Measurements from ENCODE around the gene HCN2. TPM values are rescaled to one million over a fixed set of nuclear protein-coding genes. Genes with fewer than 3 reads are reported as not detected.

Gene HCN2
- total and polyA plus RNA-seq, 2 of the 13 experiments (the other 11 are each of a cell fraction or from before 2014, with no cell fraction given): 0.01 TPM; not detected in 1

GRCh38 chr19:662962-663681 is 73.4 kb downstream of the HCN2 start, which contains the start of gene RNF126:
Gene RNF126, minus strand, starts transcription at chr19:663214. Its CDS starts 93 bp downstream, at chr19:663121.
- in situ Hi-C loops (cut with HindIII; ENCODE audit: extremely low pct_ligation_motif_present, low pct_unique_long_range_greater_than_20kb) (no loop called here), intact Hi-C loops (cut with micrococcal nuclease; ENCODE audit: unreplicated experiment) (loop anchor here (1.0 to 10.0 kb wide), 3 partner anchors 71 to 262 kb away; partner anchors contain the start of genes ARID3A and HCN2)
- Histone ChIP-seq H2AFZ (ENCODE audit: low read length) (no peak within 1 kb of the TSS), H3K4me3 (replicated peaks in 1 of 3; ENCODE audit: insufficient read depth in 1 of 3, low read depth in 2 of 3, low read length in 3 of 3) (peak within 1 kb of the TSS; percentile 76 to 99 (median 96)), H3K27ac (ENCODE audit: extremely low read length, insufficient read depth, low read length) (peak within 1 kb of the TSS; percentile 96), H3K9me3 (ENCODE audit: low read length) (no peaks in the 10 kb centered on the region; the same call in 1 of the 2 replicates), H3K4me2 (ENCODE audit: low read depth, low read length) (peak within 1 kb of the TSS; percentile 83), H3K36me3 (replicated peaks in 1 of 2; ENCODE audit: control insufficient read depth in 1 of 2, insufficient read depth in 2 of 2, low read length in 2 of 2) (peaks cover 1 to 9% of the 10 kb centered on the region in 2 experiments; a peak in 3 of 5 replicates), H3K9ac (ENCODE audit: insufficient read depth, low read depth, low read length) (peak within 1 kb of the TSS; percentile 91), H3K4me1 (ENCODE audit: insufficient read depth, low read length) (peaks cover 53% of the 10 kb centered on the region), H4K20me1 (ENCODE audit: insufficient read depth, low read length) (peaks cover 34% of the 10 kb centered on the region), H3K27me3 (ENCODE audit: control insufficient read depth in 1 of 2, insufficient read depth in 2 of 2, low read length in 2 of 2) (no peaks in the 10 kb centered on the region; a peak in 1 of 5 replicates), H3K79me2 (ENCODE audit: insufficient read depth, low read length) (peaks cover 48% of the 10 kb centered on the region)
- 32% methylated on average over 15 of the region's 97 CpGs for WGBS (ENCODE audit: low lambda C conversion rate)
- FAIRE-seq (no peak), DNase-seq (ENCODE audit: low spot score) (peak; percentile 73), ATAC-seq (peak; percentile 24)
- no TSS peak for BruUV-seq (replicated peaks)
- ChIA-PET POLR2A (interaction anchor here (0.5 to 1.7 kb wide), 18 partner anchors 12 to 197 kb away, joined by 3 to 11 read pairs (median 4); partner anchors contain the start of gene FSTL3), CTCF (ENCODE audit: low intra/inter-chr PET ratio, low total read pairs) (interaction anchor here (1.7 kb wide), 1 partner anchor 71 kb away, joined by 8 read pairs; no protein-coding TSS in a partner anchor)
- TF ChIP-seq, protein P1, sequence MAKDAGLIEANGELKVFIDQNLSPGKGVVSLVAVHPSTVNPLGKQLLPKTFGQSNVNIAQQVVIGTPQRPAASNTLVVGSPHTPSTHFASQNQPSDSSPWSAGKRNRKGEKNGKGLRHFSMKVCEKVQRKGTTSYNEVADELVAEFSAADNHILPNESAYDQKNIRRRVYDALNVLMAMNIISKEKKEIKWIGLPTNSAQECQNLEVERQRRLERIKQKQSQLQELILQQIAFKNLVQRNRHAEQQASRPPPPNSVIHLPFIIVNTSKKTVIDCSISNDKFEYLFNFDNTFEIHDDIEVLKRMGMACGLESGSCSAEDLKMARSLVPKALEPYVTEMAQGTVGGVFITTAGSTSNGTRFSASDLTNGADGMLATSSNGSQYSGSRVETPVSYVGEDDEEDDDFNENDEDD (CRISPR knock-in tag; IDR thresholded peaks at IDR 0.05; ENCODE audit: borderline replicate concordance): peak; percentile 81
- TF ChIP-seq ZNF101 (CRISPR knock-in tag; IDR thresholded peaks at IDR 0.05; ENCODE audit: borderline replicate concordance, low read depth): no peak
- peak; percentile 55 for TF ChIP-seq POLR2AphosphoS5 (IDR thresholded peaks at IDR 0.05; ENCODE audit: low read depth, low read length)
- TF ChIP-seq, protein P2, sequence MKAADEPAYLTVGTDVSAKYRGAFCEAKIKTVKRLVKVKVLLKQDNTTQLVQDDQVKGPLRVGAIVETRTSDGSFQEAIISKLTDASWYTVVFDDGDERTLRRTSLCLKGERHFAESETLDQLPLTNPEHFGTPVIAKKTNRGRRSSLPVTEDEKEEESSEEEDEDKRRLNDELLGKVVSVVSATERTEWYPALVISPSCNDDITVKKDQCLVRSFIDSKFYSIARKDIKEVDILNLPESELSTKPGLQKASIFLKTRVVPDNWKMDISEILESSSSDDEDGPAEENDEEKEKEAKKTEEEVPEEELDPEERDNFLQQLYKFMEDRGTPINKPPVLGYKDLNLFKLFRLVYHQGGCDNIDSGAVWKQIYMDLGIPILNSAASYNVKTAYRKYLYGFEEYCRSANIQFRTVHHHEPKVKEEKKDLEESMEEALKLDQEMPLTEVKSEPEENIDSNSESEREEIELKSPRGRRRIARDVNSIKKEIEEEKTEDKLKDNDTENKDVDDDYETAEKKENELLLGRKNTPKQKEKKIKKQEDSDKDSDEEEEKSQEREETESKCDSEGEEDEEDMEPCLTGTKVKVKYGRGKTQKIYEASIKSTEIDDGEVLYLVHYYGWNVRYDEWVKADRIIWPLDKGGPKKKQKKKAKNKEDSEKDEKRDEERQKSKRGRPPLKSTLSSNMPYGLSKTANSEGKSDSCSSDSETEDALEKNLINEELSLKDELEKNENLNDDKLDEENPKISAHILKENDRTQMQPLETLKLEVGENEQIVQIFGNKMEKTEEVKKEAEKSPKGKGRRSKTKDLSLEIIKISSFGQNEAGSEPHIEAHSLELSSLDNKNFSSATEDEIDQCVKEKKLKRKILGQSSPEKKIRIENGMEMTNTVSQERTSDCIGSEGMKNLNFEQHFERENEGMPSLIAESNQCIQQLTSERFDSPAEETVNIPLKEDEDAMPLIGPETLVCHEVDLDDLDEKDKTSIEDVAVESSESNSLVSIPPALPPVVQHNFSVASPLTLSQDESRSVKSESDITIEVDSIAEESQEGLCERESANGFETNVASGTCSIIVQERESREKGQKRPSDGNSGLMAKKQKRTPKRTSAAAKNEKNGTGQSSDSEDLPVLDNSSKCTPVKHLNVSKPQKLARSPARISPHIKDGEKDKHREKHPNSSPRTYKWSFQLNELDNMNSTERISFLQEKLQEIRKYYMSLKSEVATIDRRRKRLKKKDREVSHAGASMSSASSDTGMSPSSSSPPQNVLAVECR (CRISPR knock-in tag; IDR thresholded peaks at IDR 0.05; ENCODE audit: borderline replicate concordance): peak; percentile 53; the same call in 1 of the 2 replicates
- TF ChIP-seq ZIK1 (CRISPR knock-in tag; IDR thresholded peaks at IDR 0.05; ENCODE audit: borderline replicate concordance, low read depth): peak; percentile 18; the same call in 1 of the 2 replicates
- peak; percentile 77; the same call in 1 of the 2 replicates for TF ChIP-seq HDAC1 (CRISPR knock-in tag; IDR thresholded peaks at IDR 0.05)
- peak; percentile 55; the same call in 1 of the 2 replicates for TF ChIP-seq ZGPAT (CRISPR knock-in tag; IDR thresholded peaks at IDR 0.05)
- TF ChIP-seq ZSCAN9 (CRISPR knock-in tag; IDR thresholded peaks at IDR 0.05; ENCODE audit: borderline replicate concordance): peak; percentile 61; the same call in 1 of the 2 replicates
- 0 out of 2 replicates have a peak, but pooled peaks have one; percentile 59 for TF ChIP-seq REL (CRISPR knock-in tag; conservative IDR thresholded peaks at IDR 0.05)
- peak; percentile 30; the same call in 1 of the 2 replicates for TF ChIP-seq ZNF460 (CRISPR knock-in tag; IDR thresholded peaks at IDR 0.05; ENCODE audit: borderline replicate concordance)
- TF ChIP-seq, protein P3, sequence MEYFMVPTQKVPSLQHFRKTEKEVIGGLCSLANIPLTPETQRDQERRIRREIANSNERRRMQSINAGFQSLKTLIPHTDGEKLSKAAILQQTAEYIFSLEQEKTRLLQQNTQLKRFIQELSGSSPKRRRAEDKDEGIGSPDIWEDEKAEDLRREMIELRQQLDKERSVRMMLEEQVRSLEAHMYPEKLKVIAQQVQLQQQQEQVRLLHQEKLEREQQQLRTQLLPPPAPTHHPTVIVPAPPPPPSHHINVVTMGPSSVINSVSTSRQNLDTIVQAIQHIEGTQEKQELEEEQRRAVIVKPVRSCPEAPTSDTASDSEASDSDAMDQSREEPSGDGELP (IDR thresholded peaks at IDR 0.05; ENCODE audit: borderline replicate concordance, low read depth): no peak
- TF ChIP-seq, protein P4, sequence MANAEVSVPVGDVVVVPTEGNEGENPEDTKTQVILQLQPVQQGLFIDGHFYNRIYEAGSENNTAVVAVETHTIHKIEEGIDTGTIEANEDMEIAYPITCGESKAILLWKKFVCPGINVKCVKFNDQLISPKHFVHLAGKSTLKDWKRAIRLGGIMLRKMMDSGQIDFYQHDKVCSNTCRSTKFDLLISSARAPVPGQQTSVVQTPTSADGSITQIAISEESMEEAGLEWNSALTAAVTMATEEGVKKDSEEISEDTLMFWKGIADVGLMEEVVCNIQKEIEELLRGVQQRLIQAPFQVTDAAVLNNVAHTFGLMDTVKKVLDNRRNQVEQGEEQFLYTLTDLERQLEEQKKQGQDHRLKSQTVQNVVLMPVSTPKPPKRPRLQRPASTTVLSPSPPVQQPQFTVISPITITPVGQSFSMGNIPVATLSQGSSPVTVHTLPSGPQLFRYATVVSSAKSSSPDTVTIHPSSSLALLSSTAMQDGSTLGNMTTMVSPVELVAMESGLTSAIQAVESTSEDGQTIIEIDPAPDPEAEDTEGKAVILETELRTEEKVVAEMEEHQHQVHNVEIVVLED (CRISPR knock-in tag; IDR thresholded peaks at IDR 0.05; ENCODE audit: borderline replicate concordance): peak; percentile 95

All from HepG2 (cell line).